GM13977 (cell line): ENCODE results near the gene RAMP1.
"Not testable (repeated sequence)": the region's sequence is repeated elsewhere in the genome, so short reads cannot be mapped to it uniquely, and the experiment has no call there.

Experiments
- DNase-seq: peaks from one replicate; pipeline ENCODE4 v3.0.0; 2012; ENCODE audit warnings: low spot score
- in situ Hi-C: fragments of 300-500 bp; cut with MboI; formaldehyde crosslinking; loops from one replicate; pipeline ENCODE4 v1.12.0; 2022; ENCODE audit warnings: low sequenced_read_pairs, low pct_unique_long_range_greater_than_20kb, mixed read lengths, inconsistent platforms; ENCODE audit not compliant: unreplicated experiment
- TF ChIP-seq, protein P1 (sequence below): IDR thresholded peaks from 2 replicates; pipeline ENCODE4 v1.5.1; 2012; ENCODE audit warnings: mild to moderate bottlenecking, control low read depth; ENCODE audit not compliant: insufficient read depth; ENCODE audit errors: extremely low read depth, missing control alignments

The RAMP1 gene

GRCh38 chr2:237866101-237866621, 6.7 kb downstream of the RAMP1 start:
- DNase-seq = no peak
- in situ Hi-C loops = no loop called here
- TF ChIP-seq, protein P1, sequence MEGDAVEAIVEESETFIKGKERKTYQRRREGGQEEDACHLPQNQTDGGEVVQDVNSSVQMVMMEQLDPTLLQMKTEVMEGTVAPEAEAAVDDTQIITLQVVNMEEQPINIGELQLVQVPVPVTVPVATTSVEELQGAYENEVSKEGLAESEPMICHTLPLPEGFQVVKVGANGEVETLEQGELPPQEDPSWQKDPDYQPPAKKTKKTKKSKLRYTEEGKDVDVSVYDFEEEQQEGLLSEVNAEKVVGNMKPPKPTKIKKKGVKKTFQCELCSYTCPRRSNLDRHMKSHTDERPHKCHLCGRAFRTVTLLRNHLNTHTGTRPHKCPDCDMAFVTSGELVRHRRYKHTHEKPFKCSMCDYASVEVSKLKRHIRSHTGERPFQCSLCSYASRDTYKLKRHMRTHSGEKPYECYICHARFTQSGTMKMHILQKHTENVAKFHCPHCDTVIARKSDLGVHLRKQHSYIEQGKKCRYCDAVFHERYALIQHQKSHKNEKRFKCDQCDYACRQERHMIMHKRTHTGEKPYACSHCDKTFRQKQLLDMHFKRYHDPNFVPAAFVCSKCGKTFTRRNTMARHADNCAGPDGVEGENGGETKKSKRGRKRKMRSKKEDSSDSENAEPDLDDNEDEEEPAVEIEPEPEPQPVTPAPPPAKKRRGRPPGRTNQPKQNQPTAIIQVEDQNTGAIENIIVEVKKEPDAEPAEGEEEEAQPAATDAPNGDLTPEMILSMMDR = no peak

DNA sequence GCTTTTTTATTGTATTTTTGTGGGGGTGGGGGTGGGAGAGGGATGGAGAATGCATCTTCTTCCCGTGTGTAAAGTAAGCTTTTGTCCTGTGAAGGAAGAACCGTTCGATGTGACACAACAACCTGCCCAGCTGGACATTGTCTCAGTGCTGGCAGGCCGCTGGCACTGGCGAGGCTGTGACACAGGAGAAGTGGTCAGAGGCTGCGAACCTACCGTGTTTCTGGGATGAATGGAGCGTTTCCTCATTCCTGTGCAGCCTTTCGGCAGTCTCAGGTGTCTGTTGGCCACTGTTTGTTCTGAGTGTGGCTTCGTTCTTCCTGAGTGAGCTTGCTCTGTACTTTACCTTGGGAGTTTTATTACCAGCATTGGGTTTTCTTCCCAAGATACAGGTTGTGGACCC, 8.0 kb downstream of the RAMP1 start:
- in situ Hi-C loops = no loop called here
- TF ChIP-seq, protein P1 = no peak
- no peak for DNase-seq

- in situ Hi-C loops, DNase-seq: not testable (repeated sequence)
Observed at GRCh38 chr2:237868074-237868473, 8.7 kb downstream of the RAMP1 start.

DNA sequence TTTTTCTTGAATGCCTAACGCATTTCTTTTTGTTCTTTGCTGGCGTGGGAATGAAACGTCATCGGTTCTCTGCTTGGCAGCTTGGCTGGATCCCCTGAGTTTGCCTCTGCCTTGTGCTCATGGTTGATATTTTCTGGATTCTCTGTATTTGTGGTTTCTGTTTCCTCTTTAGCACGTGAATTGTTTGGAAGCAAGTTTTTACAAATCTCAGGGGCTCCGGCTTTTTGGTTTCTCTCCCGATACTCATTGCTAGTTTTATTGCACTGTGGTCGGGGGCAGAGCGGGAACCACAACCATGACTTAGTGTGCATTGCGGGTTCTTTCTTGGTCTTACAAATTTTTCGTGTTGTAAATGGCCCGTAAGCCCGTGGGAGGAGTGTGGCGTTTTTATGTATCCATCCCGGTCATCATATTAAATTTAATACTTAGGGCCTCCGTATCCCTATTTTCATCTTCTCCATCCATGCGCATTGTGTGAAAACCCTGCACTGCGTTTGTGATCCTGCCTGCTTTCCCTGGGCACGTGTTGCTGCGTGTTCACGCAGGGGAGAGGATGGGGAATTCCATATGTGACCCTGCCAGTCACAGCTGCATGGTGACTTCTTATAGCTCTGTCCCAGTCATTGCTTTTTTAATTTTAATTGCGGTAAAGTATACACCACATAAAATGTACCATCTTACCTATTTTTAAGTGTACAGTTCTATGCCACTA, 9.4 kb downstream of the RAMP1 start:
- in situ Hi-C loops = no loop called here
- no peak for DNase-seq

GRCh38 chr2:237869343-237870102, 10.1 kb downstream of the RAMP1 start:
- DNase-seq = no peak
- TF ChIP-seq, protein P1 = no peak
- in situ Hi-C loops = no loop called here

More for the DNA sequence above, 9.4 kb downstream of the RAMP1 start:
- TF ChIP-seq, protein P1 = no peak

DNA sequence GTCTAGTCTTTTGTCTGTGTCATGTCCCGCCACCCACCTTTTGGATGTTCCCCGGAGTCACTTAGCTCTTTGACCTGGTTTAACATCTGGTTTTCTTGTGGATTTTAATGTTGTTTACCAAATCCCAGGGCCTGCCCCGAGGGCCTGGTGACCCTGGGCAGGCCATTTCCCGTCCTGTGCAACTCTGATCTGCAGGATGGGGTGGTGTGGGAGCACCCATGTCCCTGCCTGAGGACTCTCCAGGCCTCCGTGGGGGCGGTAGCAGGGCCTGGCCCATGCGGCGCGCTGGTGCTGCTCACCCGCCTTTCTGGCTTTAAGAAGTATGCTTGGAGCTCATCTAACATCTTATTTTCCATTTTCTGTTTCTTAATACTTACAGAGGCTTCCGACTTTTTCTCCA, 10.7 kb downstream of the RAMP1 start:
- TF ChIP-seq, protein P1 = no peak
- in situ Hi-C loops = no loop called here

More for the DNA sequence above, 10.7 kb downstream of the RAMP1 start:
- DNase-seq = no peak
